HUES64 (cell line): ENCODE measurements around the gene TUBA1C.
A peak's percentile ranks its signal among the peaks of the same experiment; 100 is the strongest.

Experiments
- H3K27ac ChIP-seq: 2 replicates; pipeline ENCODE4 v1.7.0; 2013; ENCODE audit warnings: low read depth, low read length, inconsistent platforms
- H3K27me3 ChIP-seq: 2 replicates; pipeline ENCODE4 v1.6.1; 2013; ENCODE audit warnings: mild to moderate bottlenecking, low read length; ENCODE audit not compliant: insufficient read depth
- H3K36me3 ChIP-seq: 2 replicates; pipeline ENCODE4 v1.6.1; 2013; ENCODE audit warnings: mild to moderate bottlenecking, low read length; ENCODE audit not compliant: insufficient read depth
- H3K4me1 ChIP-seq: 2 replicates; pipeline ENCODE4 v1.6.1; 2013; ENCODE audit warnings: mild to moderate bottlenecking, low read length, moderate library complexity; ENCODE audit not compliant: insufficient read depth
- H3K4me3 ChIP-seq: 2 replicates; pipeline ENCODE4 v1.5.1; 2013; ENCODE audit warnings: mild to moderate bottlenecking, low read length, moderate library complexity
- H3K9ac ChIP-seq: 2 replicates; pipeline ENCODE4 v1.6.1; 2013; ENCODE audit warnings: mild to moderate bottlenecking, low read depth, low read length
- H3K9me3 ChIP-seq: 2 replicates; pipeline ENCODE4 v1.6.1; 2013; ENCODE audit warnings: low read depth, low read length; ENCODE audit not compliant: insufficient read depth
- WGBS: fragments of 150-250, 120-280 bp; methylation state at CpG from one replicate; pipeline ENCODE4 v1.1.7; 2013; ENCODE audit warnings: missing lambda C conversion rate; 5-methylcytosine and 5-hydroxymethylcytosine counted together

TUBA1C gene

DNA sequence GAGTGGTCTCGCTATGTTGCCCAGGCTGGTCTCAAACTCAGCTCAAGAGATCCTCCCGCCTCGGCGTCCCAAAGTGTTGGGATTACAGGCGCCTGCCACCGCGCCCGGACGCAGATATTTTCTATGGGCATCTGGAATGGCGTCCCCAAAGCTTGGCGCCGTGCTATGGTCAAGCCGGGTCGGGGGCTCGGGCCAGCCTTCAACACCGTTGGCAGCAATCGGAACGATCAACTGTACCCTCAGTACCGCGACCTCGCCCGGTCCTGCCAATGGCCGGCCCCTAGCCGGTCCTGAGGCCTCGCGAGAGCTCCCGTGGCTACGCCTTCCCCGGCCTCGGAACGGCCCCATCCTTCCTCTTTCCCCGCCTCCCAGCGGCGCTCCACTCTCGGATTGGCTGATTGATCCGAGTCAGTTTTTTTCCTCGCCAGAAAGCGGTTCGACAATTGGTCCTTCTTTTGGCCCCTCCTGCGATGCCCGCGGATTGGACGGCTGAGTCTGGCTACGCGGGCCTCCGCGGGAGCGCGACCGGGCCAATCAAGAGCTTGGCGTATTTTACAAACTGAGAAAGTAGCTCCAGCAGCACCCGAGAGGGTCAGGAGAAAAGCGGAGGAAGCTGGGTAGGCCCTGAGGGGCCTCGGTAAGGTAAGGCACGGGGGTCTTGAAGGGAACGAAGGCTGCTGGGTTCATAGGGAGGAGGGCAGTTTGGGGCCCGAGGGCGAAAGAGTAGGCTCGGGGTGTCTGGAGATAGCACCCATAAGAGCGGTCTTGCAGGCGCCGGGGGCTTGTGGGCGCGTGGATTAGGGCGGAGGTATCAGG lies 58.0 kb downstream of the TUBA1C start, which contains the start of gene TROAP:
TSS of gene TROAP (plus strand) at position 548 of the 816 bp plus-strand sequence. CDS start 354 bp downstream, outside the sequence.
- peaks cover 33% of the 10 kb centered on the region for H3K36me3 ChIP-seq
- H3K27me3 ChIP-seq: peaks cover 8% of the 10 kb centered on the region; the same call in 1 of the 2 replicates
- peak within 1 kb of the TSS; percentile 89 for H3K4me3 ChIP-seq
- no peaks in the 10 kb centered on the region for H3K9me3 ChIP-seq
- peaks cover 6% of the 10 kb centered on the region; the same call in 1 of the 2 replicates for H3K4me1 ChIP-seq
- H3K27ac ChIP-seq: peak within 1 kb of the TSS; percentile 52
- peak within 1 kb of the TSS; percentile 90 for H3K9ac ChIP-seq
- under 1% methylated on average over 65 of the region's 65 CpGs for WGBS

DNA sequence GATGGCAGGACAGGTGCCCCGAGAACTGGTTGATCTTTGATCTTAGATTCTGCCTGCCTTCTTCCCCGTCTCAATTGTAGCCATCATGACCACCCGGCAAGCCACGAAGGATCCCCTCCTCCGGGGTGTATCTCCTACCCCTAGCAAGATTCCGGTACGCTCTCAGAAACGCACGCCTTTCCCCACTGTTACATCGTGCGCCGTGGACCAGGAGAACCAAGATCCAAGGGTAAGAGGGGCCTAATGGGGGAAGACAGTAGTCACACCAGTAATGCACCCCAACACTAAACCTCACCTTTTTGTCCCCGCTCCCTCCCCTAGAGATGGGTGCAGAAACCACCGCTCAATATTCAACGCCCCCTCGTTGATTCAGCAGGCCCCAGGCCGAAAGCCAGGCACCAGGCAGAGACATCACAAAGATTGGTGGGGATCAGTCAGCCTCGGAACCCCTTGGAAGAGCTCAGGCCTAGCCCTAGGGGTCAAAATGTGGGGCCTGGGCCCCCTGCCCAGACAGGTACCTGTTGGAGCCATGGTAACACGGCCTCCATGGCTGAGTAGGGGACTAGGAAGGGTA lies 58.7 kb downstream of the TUBA1C start:
- WGBS: 16% methylated on average over 17 of the region's 19 CpGs
- Histone ChIP-seq H3K4me1 (peaks cover 6% of the 10 kb centered on the region; the same call in 1 of the 2 replicates), H3K4me3 (peak overlapping the region; percentile 89), H3K27ac (peak overlapping the region; percentile 49; the same call in 1 of the 2 replicates), H3K27me3 (peaks cover 7% of the 10 kb centered on the region; the same call in 1 of the 2 replicates), H3K36me3 (peaks cover 34% of the 10 kb centered on the region), H3K9me3 (no peaks in the 10 kb centered on the region), H3K9ac (peak overlapping the region; percentile 90)
